ENCODE measurements around the gene SMO.

Gene SMO

GRCh38 chr7:129188372-129188891 is at the start of gene SMO:
Gene SMO (plus strand): TSS chr7:129188633. CDS start chr7:129189152, 519 bp downstream.
- Histone ChIP-seq H3K9me3 (ENCODE audit: insufficient read depth, low read depth, low read length) (no peaks in the 10 kb centered on the region), H3K9ac (ENCODE audit: low read depth, low read length) (peak within 1 kb of the TSS; percentile 89; the same call in 1 of the 2 replicates), H3K36me3 (ENCODE audit: insufficient read depth, low read depth, low read length) (peaks cover 7% of the 10 kb centered on the region; the same call in 1 of the 2 replicates), H3K4me1 (ENCODE audit: insufficient read depth, low read length) (peaks cover 3% of the 10 kb centered on the region; the same call in 1 of the 2 replicates), H3K4me3 (ENCODE audit: low read length) (peak within 1 kb of the TSS; percentile 79), H3K27me3 (ENCODE audit: insufficient read depth, low read length) (peaks cover 19% of the 10 kb centered on the region), H3K27ac (ENCODE audit: low read length) (peak within 1 kb of the TSS; percentile 62)

GRCh38 chr7:129143724-129144094 is 44.7 kb upstream of the SMO start:
- Histone ChIP-seq H3K36me3 (ENCODE audit: insufficient read depth, low read depth, low read length) (no peaks in the 10 kb centered on the region), H3K27me3 (ENCODE audit: insufficient read depth, low read length) (peaks cover 40% of the 10 kb centered on the region), H3K4me1 (ENCODE audit: insufficient read depth, low read length) (peaks cover 4% of the 10 kb centered on the region; the same call in 1 of the 2 replicates), H3K27ac (ENCODE audit: low read length) (no peak overlapping the region), H3K9me3 (ENCODE audit: insufficient read depth, low read depth, low read length) (no peaks in the 10 kb centered on the region), H3K4me3 (ENCODE audit: low read length) (peak overlapping the region; percentile 80), H3K9ac (ENCODE audit: low read depth, low read length) (peak overlapping the region; percentile 36; the same call in 1 of the 2 replicates)

DNA sequence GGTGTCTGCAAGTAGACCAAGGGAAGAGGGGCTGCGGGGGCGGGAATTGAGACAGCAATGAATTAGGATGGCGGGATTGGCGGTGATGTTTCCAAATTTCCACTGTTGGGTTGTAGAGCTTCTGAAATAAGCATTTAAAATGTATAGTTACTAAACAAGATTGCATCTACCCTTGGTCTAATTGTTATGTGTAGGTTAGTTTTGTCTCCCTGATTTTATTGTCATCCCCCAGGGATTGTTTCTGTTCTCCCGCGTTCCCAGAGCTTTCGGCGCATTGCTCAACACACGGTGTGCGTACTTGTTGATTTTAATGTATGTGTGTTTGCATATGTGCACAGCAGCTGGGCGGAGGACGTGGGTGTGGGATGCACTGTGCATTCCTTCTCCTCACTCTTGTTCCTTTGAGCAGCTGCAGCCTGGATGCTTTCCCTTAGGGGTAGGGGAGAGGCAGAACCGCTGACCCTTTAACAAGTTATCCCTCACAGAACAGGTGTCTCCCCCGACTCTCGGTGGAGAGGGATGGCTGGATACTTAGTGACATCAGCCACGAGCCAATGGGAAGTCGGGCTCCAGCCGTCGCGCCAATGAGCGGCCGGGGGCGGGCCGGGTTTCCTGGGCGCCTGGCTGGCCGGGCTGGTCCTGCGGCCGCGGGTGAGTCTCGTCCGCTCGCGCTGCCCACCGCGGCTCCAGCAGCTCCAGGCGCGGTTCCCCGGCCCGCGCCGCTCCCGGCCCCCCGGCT is 44.2 kb upstream of the SMO start, which contains the start of gene TSPAN33:
Gene TSPAN33, plus strand, starts transcription at position 613 of the 739 bp plus-strand sequence. CDS start 274 bp downstream, outside the sequence.
- Histone ChIP-seq H3K9ac (ENCODE audit: low read depth, low read length) (peak within 1 kb of the TSS; percentile 36; the same call in 1 of the 2 replicates), H3K27ac (ENCODE audit: low read length) (no peak within 1 kb of the TSS), H3K36me3 (ENCODE audit: insufficient read depth, low read depth, low read length) (no peaks in the 10 kb centered on the region), H3K4me1 (ENCODE audit: insufficient read depth, low read length) (peaks cover 4% of the 10 kb centered on the region; the same call in 1 of the 2 replicates), H3K4me3 (ENCODE audit: low read length) (peak within 1 kb of the TSS; percentile 80), H3K9me3 (ENCODE audit: insufficient read depth, low read depth, low read length) (no peaks in the 10 kb centered on the region), H3K27me3 (ENCODE audit: insufficient read depth, low read length) (peaks cover 40% of the 10 kb centered on the region)

GRCh38 chr7:129144834-129145668 is 43.4 kb upstream of the SMO start:
- Histone ChIP-seq H3K36me3 (ENCODE audit: insufficient read depth, low read depth, low read length) (no peaks in the 10 kb centered on the region), H3K4me3 (ENCODE audit: low read length) (peak overlapping the region; percentile 78), H3K9me3 (ENCODE audit: insufficient read depth, low read depth, low read length) (no peaks in the 10 kb centered on the region), H3K27me3 (ENCODE audit: insufficient read depth, low read length) (peaks cover 40% of the 10 kb centered on the region), H3K27ac (ENCODE audit: low read length) (no peak overlapping the region), H3K4me1 (ENCODE audit: insufficient read depth, low read length) (peaks cover 4% of the 10 kb centered on the region; the same call in 1 of the 2 replicates), H3K9ac (ENCODE audit: low read depth, low read length) (no peak overlapping the region)

DNA sequence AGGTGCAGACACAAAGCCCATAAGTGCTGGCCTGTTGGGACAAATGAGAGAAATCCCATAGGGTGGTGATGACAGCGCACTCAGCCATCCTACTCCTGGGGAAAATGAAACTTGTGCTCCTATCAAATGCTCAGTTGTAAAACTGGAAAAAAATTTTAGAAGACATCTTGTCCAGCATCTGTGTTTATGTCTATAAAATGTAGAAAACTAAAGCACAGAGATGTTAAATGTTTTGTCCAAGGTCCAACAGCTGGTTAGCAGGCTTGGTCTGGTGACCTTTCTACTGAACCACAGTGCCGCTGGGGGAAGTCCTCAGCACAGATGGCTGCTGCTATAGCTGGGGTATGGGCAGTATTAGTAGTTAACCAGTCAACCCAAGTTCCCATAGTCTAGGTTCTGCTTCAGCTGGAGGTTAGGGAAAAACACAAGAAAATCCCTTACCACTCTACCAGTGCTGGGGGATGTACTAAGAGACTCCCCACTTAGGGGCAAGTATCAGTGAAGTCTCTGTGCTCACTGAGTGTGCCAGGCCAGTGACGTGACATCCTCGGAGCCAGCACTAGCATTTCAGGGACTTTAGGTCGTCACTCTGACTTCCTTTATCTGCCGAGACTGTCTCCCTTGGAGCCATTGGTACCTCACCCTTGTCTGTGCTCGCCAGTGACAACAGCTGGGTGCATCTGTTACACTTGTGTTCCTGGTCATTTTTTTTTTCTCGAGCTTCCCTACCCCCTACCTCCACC is 42.0 kb upstream of the SMO start:
- no peaks in the 10 kb centered on the region for H3K9me3 ChIP-seq (ENCODE audit: insufficient read depth, low read depth, low read length)
- no peak overlapping the region for H3K4me3 ChIP-seq (ENCODE audit: low read length)
- H3K36me3 ChIP-seq (ENCODE audit: insufficient read depth, low read depth, low read length), result no peaks in the 10 kb centered on the region
- peaks cover 40% of the 10 kb centered on the region for H3K27me3 ChIP-seq (ENCODE audit: insufficient read depth, low read length)
- peaks cover 12% of the 10 kb centered on the region; the same call in 1 of the 2 replicates for H3K4me1 ChIP-seq (ENCODE audit: insufficient read depth, low read length)
- H3K9ac ChIP-seq (ENCODE audit: low read depth, low read length), result no peak overlapping the region
- H3K27ac ChIP-seq (ENCODE audit: low read length), result no peak overlapping the region

DNA sequence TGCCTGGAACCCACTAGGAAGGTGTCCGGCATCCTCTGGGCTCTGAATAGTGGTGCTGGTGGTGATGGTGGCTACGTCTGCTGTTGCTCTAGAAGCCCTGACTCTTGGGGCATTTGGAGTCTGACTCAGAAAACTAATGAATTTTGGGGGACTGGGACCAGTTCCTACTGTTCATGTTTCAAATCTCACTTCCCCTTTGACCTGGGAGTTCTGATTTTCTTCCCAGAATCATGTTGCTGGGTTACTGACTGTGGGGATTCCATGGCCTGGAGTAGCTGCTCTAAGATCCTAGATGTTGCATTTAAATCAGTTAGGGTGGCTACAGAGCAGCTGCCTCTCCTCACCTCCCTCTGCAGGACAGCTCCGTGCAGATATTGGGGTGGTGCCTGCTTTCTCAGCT is 40.7 kb upstream of the SMO start:
- no peaks in the 10 kb centered on the region for H3K9me3 ChIP-seq (ENCODE audit: insufficient read depth, low read depth, low read length)
- H3K4me3 ChIP-seq (ENCODE audit: low read length), result no peak overlapping the region
- H3K36me3 ChIP-seq (ENCODE audit: insufficient read depth, low read depth, low read length), result no peaks in the 10 kb centered on the region
- no peak overlapping the region for H3K27ac ChIP-seq (ENCODE audit: low read length)
- no peak overlapping the region for H3K9ac ChIP-seq (ENCODE audit: low read depth, low read length)
- H3K27me3 ChIP-seq (ENCODE audit: insufficient read depth, low read length), result peaks cover 32% of the 10 kb centered on the region
- H3K4me1 ChIP-seq (ENCODE audit: insufficient read depth, low read length), result peaks cover 12% of the 10 kb centered on the region; the same call in 1 of the 2 replicates

- H3K27me3 ChIP-seq (ENCODE audit: insufficient read depth, low read length), result peaks cover 16% of the 10 kb centered on the region
These were observed 38.9 kb upstream of the SMO start for GRCh38 chr7:129149511-129149910.

DNA sequence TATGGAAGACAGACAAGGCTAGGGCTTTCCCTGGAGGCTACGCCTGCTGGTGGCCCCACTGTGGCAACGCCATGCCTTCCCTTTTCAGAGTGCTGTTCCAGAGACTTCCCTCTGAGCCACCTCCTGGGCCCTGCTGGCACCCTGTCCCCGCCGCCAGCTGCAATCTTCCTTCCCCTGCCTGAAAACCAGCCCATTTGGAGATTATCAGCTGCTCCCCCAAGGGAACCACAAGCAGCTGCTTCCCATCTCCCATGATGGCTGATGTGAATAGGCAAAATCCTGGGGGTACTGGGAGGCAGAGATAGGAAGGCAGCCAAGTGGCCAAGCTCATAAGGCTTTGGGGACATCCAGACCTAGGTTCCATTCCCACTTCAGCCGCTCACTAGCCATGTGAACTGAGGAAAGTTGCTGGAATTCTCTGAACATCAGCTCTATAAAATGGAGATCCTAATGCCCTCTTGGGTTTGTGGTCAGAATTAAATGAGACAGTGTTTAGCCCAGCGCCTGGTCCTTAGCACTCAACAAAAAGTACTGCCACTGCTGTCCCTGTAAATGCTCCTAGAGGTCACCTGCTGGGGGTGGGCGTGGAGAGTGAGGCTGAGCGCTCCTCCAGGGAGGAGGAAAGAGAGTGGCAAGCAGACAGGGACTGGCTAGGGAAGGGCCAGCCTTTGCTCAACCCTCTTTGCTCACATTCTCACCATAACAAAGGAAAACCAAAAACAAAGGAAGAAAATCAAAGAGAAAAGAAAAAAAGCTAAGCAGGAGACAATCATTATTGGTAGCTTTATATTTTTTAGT is 38.0 kb upstream of the SMO start:
- Histone ChIP-seq H3K9me3 (ENCODE audit: insufficient read depth, low read depth, low read length) (no peaks in the 10 kb centered on the region), H3K9ac (ENCODE audit: low read depth, low read length) (0 out of 2 replicates have a peak overlapping the region, but pooled peaks have one; percentile 8), H3K27ac (ENCODE audit: low read length) (no peak overlapping the region), H3K4me3 (ENCODE audit: low read length) (no peak overlapping the region), H3K4me1 (ENCODE audit: insufficient read depth, low read length) (peaks cover 8% of the 10 kb centered on the region; the same call in 1 of the 2 replicates), H3K27me3 (ENCODE audit: insufficient read depth, low read length) (peaks cover 10% of the 10 kb centered on the region), H3K36me3 (ENCODE audit: insufficient read depth, low read depth, low read length) (no peaks in the 10 kb centered on the region)

More at GRCh38 chr7:129149511-129149910, 38.9 kb upstream of the SMO start:
- no peak overlapping the region for H3K9ac ChIP-seq (ENCODE audit: low read depth, low read length)
- H3K27ac ChIP-seq (ENCODE audit: low read length), result no peak overlapping the region
- H3K4me1 ChIP-seq (ENCODE audit: insufficient read depth, low read length), result peaks cover 8% of the 10 kb centered on the region; the same call in 1 of the 2 replicates
- H3K4me3 ChIP-seq (ENCODE audit: low read length), result no peak overlapping the region
- H3K36me3 ChIP-seq (ENCODE audit: insufficient read depth, low read depth, low read length), result no peaks in the 10 kb centered on the region
- no peaks in the 10 kb centered on the region for H3K9me3 ChIP-seq (ENCODE audit: insufficient read depth, low read depth, low read length)

DNA sequence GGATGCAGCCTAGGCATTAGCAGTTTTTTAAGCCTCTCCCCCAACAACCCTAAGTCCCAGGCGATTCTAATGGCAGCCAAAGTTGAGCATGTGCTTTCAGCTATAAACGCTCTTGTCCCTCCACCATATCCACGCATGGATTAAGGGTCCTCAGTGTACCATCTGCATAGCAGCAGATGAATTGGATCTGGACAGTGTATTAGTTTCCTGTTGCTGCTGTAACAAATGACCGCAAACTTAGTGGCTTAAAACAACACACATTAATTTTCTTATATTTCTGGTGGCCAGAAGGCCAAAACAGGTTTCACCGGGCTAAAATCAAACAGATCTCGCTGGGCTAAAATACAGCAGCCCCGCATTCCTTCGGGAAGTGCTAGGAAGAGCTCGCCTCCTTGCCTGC is 30.8 kb upstream of the SMO start:
- Histone ChIP-seq H3K9me3 (ENCODE audit: insufficient read depth, low read depth, low read length) (no peaks in the 10 kb centered on the region), H3K4me1 (ENCODE audit: insufficient read depth, low read length) (no peaks in the 10 kb centered on the region), H3K4me3 (ENCODE audit: low read length) (no peak overlapping the region), H3K27ac (ENCODE audit: low read length) (no peak overlapping the region), H3K27me3 (ENCODE audit: insufficient read depth, low read length) (no peaks in the 10 kb centered on the region), H3K9ac (ENCODE audit: low read depth, low read length) (no peak overlapping the region), H3K36me3 (ENCODE audit: insufficient read depth, low read depth, low read length) (no peaks in the 10 kb centered on the region)

- no peaks in the 10 kb centered on the region for H3K27me3 ChIP-seq (ENCODE audit: insufficient read depth, low read length)
- H3K4me3 ChIP-seq (ENCODE audit: low read length), result no peak overlapping the region
- H3K36me3 ChIP-seq (ENCODE audit: insufficient read depth, low read depth, low read length), result peaks cover 3% of the 10 kb centered on the region; the same call in 1 of the 2 replicates
- no peak overlapping the region for H3K9ac ChIP-seq (ENCODE audit: low read depth, low read length)
- H3K4me1 ChIP-seq (ENCODE audit: insufficient read depth, low read length), result no peaks in the 10 kb centered on the region
- H3K27ac ChIP-seq (ENCODE audit: low read length), result no peak overlapping the region
- H3K9me3 ChIP-seq (ENCODE audit: insufficient read depth, low read depth, low read length), result no peaks in the 10 kb centered on the region
These were observed 28.9 kb upstream of the SMO start for GRCh38 chr7:129159539-129159938.
